Gastrocnemius medialis (tissue), 4 donors: Measurements from ENCODE around the gene COL19A1. TPM values are rescaled to one million over a fixed set of nuclear protein-coding genes. Genes with fewer than 3 reads are reported as not detected.
"Not testable (repeated sequence)": the region's sequence is repeated elsewhere in the genome, so short reads cannot be mapped to it uniquely, and the experiment has no call there.

Experiments
- ATAC-seq, 2 donors: fragments of 150-250 bp; one replicate each; pipeline ENCODE4 v1.9.1; 2016
- DNase-seq, 2 donors: peaks; one replicate each; pipeline ENCODE4 v3.0.0-alpha.2; 2019
- H3K27ac ChIP-seq, 4 donors: fragments of 200-600 bp; sonication (generic); 1 replicate in 1 of 4; 2 replicates in 3 of 4; pipeline ENCODE4 v1.5.1; 2016 to 2018; ENCODE audit warnings: mild to moderate bottlenecking in 2 of 4, moderate library complexity in 1 of 4
- H3K27me3 ChIP-seq, 3 donors: fragments of 200-600 bp; sonication (generic) in 2 of 3; 1 replicate in 1 of 3; 2 replicates in 2 of 3; pipeline versions ENCODE4 v1.5.1 to v1.6.0; 2016 to 2019; ENCODE audit warnings: mild to moderate bottlenecking in 1 of 3, moderate library complexity in 1 of 3
- H3K36me3 ChIP-seq, 2 donors: fragments of 200-600 bp; sonication (generic) in 1 of 2; one replicate each; pipeline ENCODE4 v1.5.1; 2017 to 2018
- H3K4me1 ChIP-seq, 2 donors: fragments of 200-600 bp; sonication (generic) in 1 of 2; one replicate each; pipeline ENCODE4 v1.5.1; 2016 to 2017; ENCODE audit warnings: mild to moderate bottlenecking in 2 of 2
- H3K4me3 ChIP-seq, 4 donors: fragments of 200-600 bp; sonication (generic) in 3 of 4; 1 replicate in 1 of 4; 2 replicates in 3 of 4; pipeline ENCODE4 v1.5.1; 2016 to 2019; ENCODE audit warnings: mild to moderate bottlenecking in 2 of 4
- H3K9me3 ChIP-seq, 3 donors: fragments of 200-600 bp; sonication (generic) in 2 of 3; 1 replicate in 1 of 3; 2 replicates in 2 of 3; pipeline ENCODE4 v1.5.1; 2016 to 2019
- POLR2A ChIP-seq, 2 donors: fragments of 450-650 bp; IDR thresholded peaks; one replicate each; pipeline ENCODE4 v1.6.1; 2017; ENCODE audit warnings: antibody characterized with exemption in 2 of 2, mild to moderate bottlenecking in 2 of 2, moderate library complexity in 2 of 2
- in situ Hi-C, 4 donors: fragments of 200-750 bp; cut with MboI; loops; one replicate each; pipeline versions ENCODE4 v1.15.0 to v1.8.0; 2017; ENCODE audit warnings: low sequenced_read_pairs in 4 of 4
- intact Hi-C: fragments of 100-400 bp; cut with DNase I; formaldehyde crosslinking; loops from one replicate; pipeline ENCODE4 v1.15.1; 2023; ENCODE audit warnings: low total_unique reads
- total RNA-seq, 4 donors: library from RNA; depleted of rRNA; stranded (reverse); fragments of >200 nt; gene quantifications; one replicate each; pipeline versions ENCODE4 v1.1.0 to v1.2.3, GENCODE V29; 2016
- TF ChIP-seq, protein P1 (sequence below), 5 experiments: fragments of 450-650 bp in 3 of 5; fragments of 200-600 bp in 2 of 5; sonication (generic) in 2 of 5; IDR thresholded peaks in 4 of 5; conservative IDR thresholded peaks in 1 of 5; 1 replicate in 4 of 5; 2 replicates in 1 of 5; pipeline ENCODE4 v1.5.1; 2016 to 2019; ENCODE audit warnings: antibody characterized with exemption in 5 of 5, mild to moderate bottlenecking in 3 of 5, moderate library complexity in 3 of 5

COL19A1 gene
- total RNA-seq, 4 donors from 2014 or later = 0.05 to 0.65 (median 0.14) TPM

- H3K36me3 ChIP-seq = no peaks in the 10 kb centered on the region
- in situ Hi-C loops = no loop called here
- DNase-seq (no peak), ATAC-seq (no peak)
- TF ChIP-seq POLR2A (IDR thresholded peaks at IDR 0.05) = no peak
- TF ChIP-seq, protein P1, sequence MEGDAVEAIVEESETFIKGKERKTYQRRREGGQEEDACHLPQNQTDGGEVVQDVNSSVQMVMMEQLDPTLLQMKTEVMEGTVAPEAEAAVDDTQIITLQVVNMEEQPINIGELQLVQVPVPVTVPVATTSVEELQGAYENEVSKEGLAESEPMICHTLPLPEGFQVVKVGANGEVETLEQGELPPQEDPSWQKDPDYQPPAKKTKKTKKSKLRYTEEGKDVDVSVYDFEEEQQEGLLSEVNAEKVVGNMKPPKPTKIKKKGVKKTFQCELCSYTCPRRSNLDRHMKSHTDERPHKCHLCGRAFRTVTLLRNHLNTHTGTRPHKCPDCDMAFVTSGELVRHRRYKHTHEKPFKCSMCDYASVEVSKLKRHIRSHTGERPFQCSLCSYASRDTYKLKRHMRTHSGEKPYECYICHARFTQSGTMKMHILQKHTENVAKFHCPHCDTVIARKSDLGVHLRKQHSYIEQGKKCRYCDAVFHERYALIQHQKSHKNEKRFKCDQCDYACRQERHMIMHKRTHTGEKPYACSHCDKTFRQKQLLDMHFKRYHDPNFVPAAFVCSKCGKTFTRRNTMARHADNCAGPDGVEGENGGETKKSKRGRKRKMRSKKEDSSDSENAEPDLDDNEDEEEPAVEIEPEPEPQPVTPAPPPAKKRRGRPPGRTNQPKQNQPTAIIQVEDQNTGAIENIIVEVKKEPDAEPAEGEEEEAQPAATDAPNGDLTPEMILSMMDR (IDR thresholded peaks at IDR 0.05 in 4 of 5, conservative IDR thresholded peaks at IDR 0.05 in 1 of 5) = no peak
- H3K4me1 ChIP-seq = peaks cover 3 to 5% of the 10 kb centered on the region in 2 donors
- H3K27ac ChIP-seq = no peak overlapping the region
- intact Hi-C loops = no loop called here
- no peaks in the 10 kb centered on the region for H3K9me3 ChIP-seq
- H3K27me3 ChIP-seq = no peaks in the 10 kb centered on the region
- no peak overlapping the region for H3K4me3 ChIP-seq
Observed at GRCh38 chr6:69958978-69959377, 92.6 kb downstream of the COL19A1 start.

GRCh38 chr6:69965974-69966373, 99.6 kb downstream of the COL19A1 start:
- in situ Hi-C loops, H3K36me3 ChIP-seq, H3K4me1 ChIP-seq, DNase-seq, intact Hi-C loops, H3K4me3 ChIP-seq, ATAC-seq, H3K27ac ChIP-seq, H3K27me3 ChIP-seq, H3K9me3 ChIP-seq: not testable (repeated sequence)

- Histone ChIP-seq H3K9me3 (no peaks in the 10 kb centered on the region), H3K27me3 (no peaks in the 10 kb centered on the region), H3K4me3 (no peak overlapping the region), H3K4me1 (no peaks in the 10 kb centered on the region), H3K36me3 (no peaks in the 10 kb centered on the region), H3K27ac (no peak overlapping the region)
- ATAC-seq (no peak), DNase-seq (no peak)
- intact Hi-C loops = no loop called here
- in situ Hi-C loops = no loop called here
- TF ChIP-seq, protein P1 (IDR thresholded peaks at IDR 0.05 in 4 of 5, conservative IDR thresholded peaks at IDR 0.05 in 1 of 5) = no peak
- TF ChIP-seq POLR2A (IDR thresholded peaks at IDR 0.05) = no peak
Observed at GRCh38 chr6:69973138-69973537, 106.8 kb downstream of the COL19A1 start.

DNA sequence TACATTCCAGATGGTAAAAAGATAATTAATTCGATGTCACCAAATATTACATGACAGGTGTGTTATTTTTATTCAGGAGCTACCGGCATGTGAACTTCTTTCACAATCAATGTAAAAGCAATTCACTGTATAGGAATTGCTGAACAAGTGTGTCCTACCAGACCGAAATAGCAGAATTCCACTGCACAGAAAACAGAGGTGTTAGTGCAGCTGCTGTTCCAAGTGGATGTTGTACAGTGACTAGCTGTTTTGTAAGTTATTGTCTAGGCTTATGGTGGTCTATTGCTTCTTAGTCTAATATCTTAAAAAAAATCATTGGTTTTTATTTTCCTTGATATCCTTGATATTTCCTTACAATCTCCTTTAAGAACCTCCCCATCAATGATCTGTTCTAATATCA, 107.4 kb downstream of the COL19A1 start:
- no peak for DNase-seq
- no peak for ATAC-seq
- H3K9me3 ChIP-seq = no peaks in the 10 kb centered on the region
- H3K36me3 ChIP-seq = no peaks in the 10 kb centered on the region
- H3K27me3 ChIP-seq = no peaks in the 10 kb centered on the region
- no peak overlapping the region for H3K27ac ChIP-seq
- H3K4me1 ChIP-seq = no peaks in the 10 kb centered on the region
- in situ Hi-C loops (no loop called here), intact Hi-C loops (no loop called here)
- H3K4me3 ChIP-seq = no peak overlapping the region
- TF ChIP-seq POLR2A (IDR thresholded peaks at IDR 0.05) = no peak
- TF ChIP-seq, protein P1 (IDR thresholded peaks at IDR 0.05 in 4 of 5, conservative IDR thresholded peaks at IDR 0.05 in 1 of 5) = no peak

- ATAC-seq = no peak
- in situ Hi-C loops (no loop called here), intact Hi-C loops (no loop called here)
- no peak for DNase-seq
- TF ChIP-seq POLR2A (IDR thresholded peaks at IDR 0.05) = no peak
- TF ChIP-seq, protein P1 (IDR thresholded peaks at IDR 0.05 in 4 of 5, conservative IDR thresholded peaks at IDR 0.05 in 1 of 5) = no peak
- H3K27me3 ChIP-seq = no peaks in the 10 kb centered on the region
- no peaks in the 10 kb centered on the region for H3K9me3 ChIP-seq
- H3K4me3 ChIP-seq = no peak overlapping the region
- no peaks in the 10 kb centered on the region for H3K4me1 ChIP-seq
- H3K27ac ChIP-seq = no peak overlapping the region
- H3K36me3 ChIP-seq = no peaks in the 10 kb centered on the region
Observed at GRCh38 chr6:69974193-69974592, 107.8 kb downstream of the COL19A1 start.
